ENCODE data around the gene NGEF.

DNA sequence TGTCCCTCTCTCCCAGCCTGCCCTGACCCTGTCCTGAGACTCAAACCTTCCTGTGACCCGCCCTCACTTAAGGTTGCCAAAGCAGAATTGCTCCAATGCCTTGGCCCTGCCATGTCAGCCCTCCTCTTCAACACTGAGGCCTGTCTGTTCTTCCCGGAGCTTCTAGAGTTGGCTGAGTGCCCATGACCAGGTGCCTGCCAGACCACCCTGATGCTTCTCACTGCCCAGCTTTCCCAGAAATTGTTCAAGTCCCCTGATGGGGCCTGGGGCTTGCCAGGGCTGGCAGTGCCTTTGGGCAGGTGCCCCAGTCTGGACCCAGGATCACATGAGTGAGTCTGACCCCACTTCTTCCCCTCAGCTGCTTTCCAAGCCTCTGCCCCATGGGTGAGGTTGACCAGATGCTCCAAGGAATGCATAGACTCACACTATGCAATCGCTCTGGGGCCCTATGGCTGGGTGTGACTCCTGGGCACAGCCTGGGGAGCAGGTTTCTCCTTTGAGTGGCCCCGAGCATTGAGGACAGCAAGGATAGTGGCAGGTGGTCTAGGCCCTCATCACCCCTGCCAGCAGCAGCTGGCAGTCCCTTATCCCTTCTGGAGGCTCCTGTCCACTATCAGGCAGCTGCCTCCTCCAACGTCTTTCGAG is 44.0 kb upstream of the NGEF start:
- TF ChIP-seq EP300 (IDR thresholded peaks at IDR 0.05; ENCODE audit: low read length), result no peak
- TF ChIP-seq CBFB (CRISPR knock-in tag; IDR thresholded peaks at IDR 0.05), result no peak
- TF ChIP-seq RNF219 (CRISPR knock-in tag; IDR thresholded peaks at IDR 0.05), result no peak
- no peak for TF ChIP-seq POLR2A (conservative IDR thresholded peaks at IDR 0.05)
- no peak for TF ChIP-seq ELF4 (CRISPR knock-in tag; IDR thresholded peaks at IDR 0.05)
- no peak for TF ChIP-seq CREB1 (IDR thresholded peaks at IDR 0.05)
- TF ChIP-seq CREB1 (CRISPR knock-in tag; IDR thresholded peaks at IDR 0.05), result no peak
- TF ChIP-seq TOE1 (IDR thresholded peaks at IDR 0.05; ENCODE audit: borderline replicate concordance), result no peak
- TF ChIP-seq TOE1 (CRISPR knock-in tag; IDR thresholded peaks at IDR 0.05; ENCODE audit: borderline replicate concordance, low read depth), result no peak
- no peak for TF ChIP-seq PREB (CRISPR knock-in tag; IDR thresholded peaks at IDR 0.05)
- TF ChIP-seq PCBP1 (IDR thresholded peaks at IDR 0.05; ENCODE audit: low read depth, low read length, poor library complexity, severe bottlenecking), result no peak

Data from K562 (cell line).